WERI-Rb-1 (cell line): ENCODE results near the gene CFAP210.
"Not testable (repeated sequence)": the region's sequence is repeated elsewhere in the genome, so short reads cannot be mapped to it uniquely, and the experiment has no call there.

Source experiments
- DNase-seq: peaks from one replicate; pipeline ENCODE4 v3.0.0-alpha.2; 2020
- H3K27ac ChIP-seq: fragments of 250-450 bp; sonication (Bioruptor Pico); 2 replicates; pipeline ENCODE4 v1.5.1; 2020; ENCODE audit warnings: mild to moderate bottlenecking, moderate library complexity
- H3K27me3 ChIP-seq: fragments of 250-450 bp; sonication (Bioruptor Pico); 2 replicates; pipeline ENCODE4 v1.5.1; 2021; ENCODE audit warnings: mild to moderate bottlenecking, low read depth, moderate library complexity; ENCODE audit not compliant: insufficient read depth, severe bottlenecking
- H3K36me3 ChIP-seq: fragments of 250-450 bp; sonication (Bioruptor Pico); 2 replicates; pipeline ENCODE4 v1.5.1; 2020; ENCODE audit warnings: mild to moderate bottlenecking, moderate library complexity
- H3K4me3 ChIP-seq: 2 replicates; pipeline ENCODE4 v1.5.1; 2011; ENCODE audit warnings: low read depth, mild to moderate bottlenecking, control low read depth, low read length
- H3K9me3 ChIP-seq: fragments of 250-450 bp; sonication (Bioruptor Pico); 2 replicates; pipeline ENCODE4 v1.5.1; 2021; ENCODE audit warnings: mild to moderate bottlenecking, moderate library complexity; ENCODE audit not compliant: severe bottlenecking
- CTCF ChIP-seq: IDR thresholded peaks from 2 replicates; pipeline ENCODE4 v1.5.1; 2011; ENCODE audit warnings: low read depth, mild to moderate bottlenecking, control low read depth, inconsistent platforms, low read length

The CFAP210 gene

GRCh38 chr2:169613876-169614275, 80.3 kb downstream of the CFAP210 start:
- Histone ChIP-seq H3K36me3 (peaks cover 71% of the 10 kb centered on the region), H3K4me3 (no peak overlapping the region), H3K27ac (no peak overlapping the region), H3K9me3 (no peaks in the 10 kb centered on the region), H3K27me3 (no peaks in the 10 kb centered on the region)
- DNase-seq, result no peak
- TF ChIP-seq CTCF, result no peak

- Histone ChIP-seq H3K4me3 (no peak overlapping the region), H3K36me3 (peaks cover 87% of the 10 kb centered on the region), H3K27me3 (no peaks in the 10 kb centered on the region), H3K9me3 (no peaks in the 10 kb centered on the region), H3K27ac (no peak overlapping the region)
- DNase-seq, result no peak
- no peak for TF ChIP-seq CTCF
Observed at GRCh38 chr2:169609264-169609663, 84.9 kb downstream of the CFAP210 start.

GRCh38 chr2:169599568-169599967, 94.6 kb downstream of the CFAP210 start:
- Histone ChIP-seq H3K27me3 (no peaks in the 10 kb centered on the region), H3K36me3 (peaks cover 8% of the 10 kb centered on the region), H3K4me3 (no peak overlapping the region), H3K27ac (no peak overlapping the region), H3K9me3 (no peaks in the 10 kb centered on the region)
- TF ChIP-seq CTCF, result no peak
- DNase-seq, result no peak

- Histone ChIP-seq H3K27ac (no peak overlapping the region), H3K4me3 (no peak overlapping the region), H3K27me3 (no peaks in the 10 kb centered on the region), H3K36me3 (peaks cover 2% of the 10 kb centered on the region; the same call in 1 of the 2 replicates), H3K9me3 (no peaks in the 10 kb centered on the region)
- no peak for TF ChIP-seq CTCF
- no peak for DNase-seq
Observed at GRCh38 chr2:169598982-169599381, 95.2 kb downstream of the CFAP210 start.

- not testable (repeated sequence) for DNase-seq, H3K36me3 ChIP-seq, H3K4me3 ChIP-seq, H3K27ac ChIP-seq, H3K27me3 ChIP-seq, H3K9me3 ChIP-seq
Observed at GRCh38 chr2:169596546-169596945, 97.7 kb downstream of the CFAP210 start.
